ENCODE results near the gene CSMD2. TPM values are rescaled to one million over a fixed set of nuclear protein-coding genes. Genes with fewer than 3 reads are reported as not detected.

CSMD2 gene
- total RNA-seq, 2 experiments from 2014 or later = not detected

GRCh38 chr1:34028381-34029055 lies 136.5 kb downstream of the CSMD2 start:
- CTCF ChIA-PET = no interaction called here
- DNase-seq = no peak
- H3K36me3 Mint-ChIP-seq (ENCODE audit: low read depth) = no peaks in the 10 kb centered on the region
- intact Hi-C loops (cut with DNase I, micrococcal nuclease) = no loop called here
- peaks cover 0 to 3% of the 10 kb centered on the region in 2 experiments for H3K27me3 ChIP-seq (ENCODE audit: control insufficient read depth in 1 of 2, insufficient read depth in 2 of 2, low read length in 2 of 2)
- H3K27me3 Mint-ChIP-seq = peaks cover 43% of the 10 kb centered on the region
- H3K4me1 ChIP-seq (ENCODE audit: insufficient read depth, low read length) = no peaks in the 10 kb centered on the region
- no peaks in the 10 kb centered on the region for H3K36me3 ChIP-seq (ENCODE audit: insufficient read depth, low read length)
- H3K27ac Mint-ChIP-seq = no peak overlapping the region
- no peaks in the 10 kb centered on the region for H3K9me3 ChIP-seq (ENCODE audit: control insufficient read depth in 1 of 2, insufficient read depth in 1 of 2, low read length in 2 of 2)
- no peaks in the 10 kb centered on the region for H3K4me1 Mint-ChIP-seq (ENCODE audit: low read depth)
- ATAC-seq (ENCODE audit: poor library complexity) = no peak
- POLR2A ChIA-PET = no interaction called here
- H3K4me3 Mint-ChIP-seq = no peak overlapping the region
- H3K4me3 ChIP-seq (ENCODE audit: low read length) = no peak overlapping the region
- no peak overlapping the region for H3K27ac ChIP-seq (ENCODE audit: low read depth in 1 of 2, low read length in 2 of 2)
- no peak for TF ChIP-seq CTCF (IDR thresholded peaks at IDR 0.05)
- no peaks in the 10 kb centered on the region for H3K9me3 Mint-ChIP-seq

- Mint-ChIP-seq H3K9me3 (no peaks in the 10 kb centered on the region), H3K27me3 (peaks cover 36% of the 10 kb centered on the region), H3K4me3 (no peak overlapping the region), H3K4me1 (ENCODE audit: low read depth) (no peaks in the 10 kb centered on the region), H3K36me3 (ENCODE audit: low read depth) (no peaks in the 10 kb centered on the region), H3K27ac (no peak overlapping the region)
- Histone ChIP-seq H3K4me3 (ENCODE audit: low read length) (no peak overlapping the region), H3K27ac (ENCODE audit: low read depth in 1 of 2, low read length in 2 of 2) (no peak overlapping the region), H3K27me3 (ENCODE audit: control insufficient read depth in 1 of 2, insufficient read depth in 2 of 2, low read length in 2 of 2) (peaks cover 1 to 11% of the 10 kb centered on the region in 2 experiments), H3K36me3 (ENCODE audit: insufficient read depth, low read length) (no peaks in the 10 kb centered on the region), H3K4me1 (ENCODE audit: insufficient read depth, low read length) (no peaks in the 10 kb centered on the region), H3K9me3 (ENCODE audit: control insufficient read depth in 1 of 2, insufficient read depth in 1 of 2, low read length in 2 of 2) (no peaks in the 10 kb centered on the region)
- ChIA-PET POLR2A (no interaction called here), CTCF (no interaction called here)
- no peak for TF ChIP-seq CTCF (IDR thresholded peaks at IDR 0.05)
- intact Hi-C loops (cut with DNase I, micrococcal nuclease) = no loop called here
- no peak for ATAC-seq (ENCODE audit: poor library complexity)
- DNase-seq = no peak
Observed at GRCh38 chr1:34025675-34026074, 139.4 kb downstream of the CSMD2 start.

DNA sequence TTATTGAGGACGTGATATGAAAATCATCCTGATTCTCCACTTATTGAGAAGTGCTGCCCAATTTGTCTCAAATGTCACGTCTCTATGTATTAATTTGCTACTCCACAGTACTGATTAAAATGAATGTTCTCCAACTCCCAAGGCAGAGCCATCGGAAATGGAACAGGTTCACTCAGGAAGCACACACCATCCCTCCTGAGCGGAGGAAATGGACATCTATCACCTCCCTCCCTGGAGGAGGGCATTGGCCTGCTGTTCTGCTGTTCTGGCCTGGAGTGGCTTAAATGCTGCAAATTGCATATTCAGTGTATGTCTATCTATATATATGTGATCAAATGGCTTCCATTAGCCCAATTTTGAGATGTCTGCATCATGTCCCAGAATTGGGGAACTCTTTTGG lies 140.5 kb downstream of the CSMD2 start:
- no peaks in the 10 kb centered on the region for H3K4me1 Mint-ChIP-seq (ENCODE audit: low read depth)
- H3K4me1 ChIP-seq (ENCODE audit: insufficient read depth, low read length) = no peaks in the 10 kb centered on the region
- no peak for TF ChIP-seq CTCF (IDR thresholded peaks at IDR 0.05)
- DNase-seq (no peak), ATAC-seq (ENCODE audit: poor library complexity) (no peak)
- intact Hi-C loops (cut with DNase I, micrococcal nuclease) = no loop called here
- ChIA-PET CTCF (no interaction called here), POLR2A (no interaction called here)
- no peak overlapping the region for H3K4me3 Mint-ChIP-seq
- H3K4me3 ChIP-seq (ENCODE audit: low read length) = no peak overlapping the region
- H3K36me3 ChIP-seq (ENCODE audit: insufficient read depth, low read length) = no peaks in the 10 kb centered on the region
- H3K27ac Mint-ChIP-seq = no peak overlapping the region
- no peaks in the 10 kb centered on the region for H3K36me3 Mint-ChIP-seq (ENCODE audit: low read depth)
- no peak overlapping the region for H3K27ac ChIP-seq (ENCODE audit: low read depth in 1 of 2, low read length in 2 of 2)
- peaks cover 44% of the 10 kb centered on the region for H3K27me3 Mint-ChIP-seq
- no peaks in the 10 kb centered on the region for H3K9me3 Mint-ChIP-seq
- peaks cover 0 to 4% of the 10 kb centered on the region in 2 experiments for H3K9me3 ChIP-seq (ENCODE audit: control insufficient read depth in 1 of 2, insufficient read depth in 1 of 2, low read length in 2 of 2)
- peaks cover 5 to 13% of the 10 kb centered on the region in 2 experiments for H3K27me3 ChIP-seq (ENCODE audit: control insufficient read depth in 1 of 2, insufficient read depth in 2 of 2, low read length in 2 of 2)

Data from CD4-positive, alpha-beta T cell (primary cell).